Cortex of kidney (tissue), 1 donor: ENCODE measurements around the gene MYBPC2.
"Not testable (repeated sequence)": the region's sequence is repeated elsewhere in the genome, so short reads cannot be mapped to it uniquely, and the experiment has no call there.

Experiments used
- DNase-seq: peaks from one replicate; lab custom pipeline; 2025; lab: John Stamatoyannopoulos, UW

Gene MYBPC2

DNA sequence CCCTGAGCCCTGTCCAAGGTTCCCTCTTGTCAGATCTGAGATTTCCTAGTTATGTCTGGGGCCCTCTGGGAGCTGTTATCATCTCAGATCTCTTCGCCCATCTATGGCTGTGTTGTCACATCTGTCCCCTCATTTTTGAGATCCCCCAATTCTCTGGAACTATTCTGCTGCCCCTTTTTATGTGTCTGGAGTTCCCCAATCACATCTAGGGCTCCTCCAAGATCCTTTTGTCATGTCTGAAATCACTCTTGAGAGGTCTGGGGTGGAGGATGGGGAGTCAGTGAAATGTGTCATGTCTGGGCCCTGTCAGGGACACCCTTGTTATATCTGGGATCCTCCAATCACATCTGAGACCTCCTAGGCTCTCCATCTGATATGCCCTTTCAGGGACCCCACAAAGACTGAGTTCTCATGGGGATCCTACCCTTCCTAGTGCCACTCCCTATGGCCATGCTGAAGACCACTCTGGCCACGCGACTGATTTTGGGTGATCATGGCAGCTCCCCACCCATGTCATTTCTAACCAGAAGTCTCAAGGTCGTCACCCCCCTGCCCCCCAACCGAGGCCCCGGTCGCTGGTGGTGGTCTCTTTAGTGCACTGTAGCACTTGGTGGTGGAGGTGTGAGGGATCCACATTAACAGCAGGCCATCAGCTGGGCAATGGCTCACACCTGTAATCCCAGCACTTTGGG is 3.8 kb upstream of the MYBPC2 start:
- DNase-seq, result no peak

DNA sequence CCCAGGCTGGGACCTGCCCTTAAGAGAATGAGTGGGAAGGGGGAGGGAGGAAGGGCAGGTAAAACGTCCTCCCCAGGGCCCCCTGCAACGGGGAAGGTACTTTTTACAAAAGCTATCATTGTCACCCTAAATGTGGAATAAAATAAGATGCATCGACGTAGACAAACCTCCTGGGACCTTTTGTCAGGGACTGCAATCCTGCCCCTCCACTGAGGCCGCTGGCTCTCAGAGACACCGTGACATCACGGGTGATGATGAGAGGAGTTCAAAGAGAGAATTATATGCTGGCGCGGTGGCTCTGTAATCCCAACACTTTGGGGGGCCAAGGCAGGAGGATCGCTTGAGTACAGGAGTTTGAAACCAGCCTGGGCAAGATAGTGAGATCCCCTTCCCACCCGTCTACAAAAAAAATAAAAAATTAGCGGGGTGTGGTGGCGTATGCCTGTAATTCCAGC is 1.8 kb upstream of the MYBPC2 start:
- no peak for DNase-seq

- DNase-seq, result no peak
Measured at GRCh38 chr19:50431343-50432220, 1.1 kb upstream of the MYBPC2 start.

- DNase-seq, result no peak
Measured at GRCh38 chr19:50433201-50434180, 799 bp downstream of the MYBPC2 start.

DNA sequence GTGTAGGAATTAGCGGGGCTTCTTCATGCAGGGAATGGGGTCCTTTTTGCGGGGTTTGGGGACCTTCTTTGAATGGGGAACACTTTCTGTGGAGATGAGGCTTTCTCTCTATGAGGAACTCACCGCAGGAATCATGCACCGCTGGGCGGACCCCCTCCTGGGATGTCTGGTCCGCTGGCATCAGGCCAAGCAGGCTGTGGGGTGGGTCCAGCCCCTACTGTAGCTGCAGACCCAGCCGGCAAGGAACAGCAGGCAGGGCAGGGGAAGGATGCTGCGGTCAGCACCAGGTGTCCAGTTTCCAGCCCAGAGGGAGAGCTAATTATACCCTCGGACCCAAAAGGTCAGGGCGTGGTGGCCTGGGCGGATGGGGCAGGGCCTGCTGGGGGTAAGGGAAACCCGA is 1.8 kb downstream of the MYBPC2 start:
- no peak for DNase-seq

DNA sequence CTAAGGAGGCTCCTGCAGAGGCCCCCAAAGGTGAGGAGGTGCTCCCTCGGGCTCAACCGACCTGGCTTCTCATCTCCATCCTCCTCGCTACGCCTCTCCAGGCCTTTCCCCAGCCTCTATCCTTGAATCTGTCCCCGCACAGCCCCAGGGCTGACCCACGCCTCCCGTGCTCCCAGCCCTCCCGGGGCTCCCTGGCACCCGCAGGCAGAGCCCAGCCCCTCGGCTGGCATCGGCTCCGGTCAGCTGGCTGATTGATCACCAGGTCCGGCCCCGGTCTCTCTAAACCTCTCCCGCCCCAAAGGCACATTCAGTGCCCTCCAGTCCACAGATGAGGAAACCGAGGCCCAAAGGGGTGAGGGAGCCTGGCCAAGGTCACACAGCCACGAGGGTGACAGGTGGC is 2.5 kb downstream of the MYBPC2 start:
- DNase-seq, result no peak

DNA sequence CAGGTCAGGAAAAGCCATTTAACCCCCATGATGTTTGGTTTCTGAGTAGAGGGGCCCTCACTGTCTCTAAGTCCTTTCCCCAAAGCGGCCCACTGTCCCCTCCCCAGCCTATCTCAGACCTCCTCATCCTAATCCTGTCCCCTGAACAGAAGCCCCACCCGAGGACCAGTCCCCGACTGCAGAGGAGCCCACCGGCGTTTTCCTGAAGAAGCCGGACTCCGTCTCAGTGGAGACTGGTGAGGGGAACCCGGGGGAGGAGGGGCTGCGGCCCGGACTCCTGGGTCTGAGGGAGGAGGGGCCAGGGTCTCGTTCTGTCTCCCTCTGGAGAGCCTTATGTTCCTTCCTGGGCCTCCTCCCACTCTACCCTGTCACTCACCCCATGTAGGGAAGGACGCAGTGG is 2.9 kb downstream of the MYBPC2 start:
- DNase-seq, result no peak

DNA sequence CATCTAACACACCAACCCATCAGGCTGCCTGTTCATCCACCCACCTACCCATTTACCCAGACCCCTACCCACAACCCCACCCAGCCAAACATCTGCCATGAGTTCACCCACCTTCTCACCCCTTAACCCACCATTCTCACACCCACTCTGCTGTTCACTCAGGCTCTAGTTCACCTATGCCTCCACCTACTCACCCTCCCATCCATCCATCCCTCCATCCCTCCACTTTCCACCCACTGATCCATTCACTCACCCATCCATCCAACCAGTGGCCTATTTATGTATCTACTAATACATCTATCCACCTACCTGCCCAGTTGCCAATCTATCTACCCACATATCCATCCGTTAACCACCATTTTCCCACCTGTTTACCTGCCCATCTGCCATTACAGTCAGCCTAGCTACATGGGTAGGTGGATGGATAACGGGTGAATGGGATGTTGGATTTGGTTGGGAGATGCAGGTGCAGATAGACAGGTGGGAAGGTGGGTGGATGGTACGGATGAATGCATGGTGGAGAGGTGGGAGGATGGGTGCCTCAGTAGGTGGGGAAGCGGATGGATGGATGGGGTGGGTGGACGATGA is 5.3 kb downstream of the MYBPC2 start:
- DNase-seq, result no peak

GRCh38 chr19:50439130-50439529 is 6.4 kb downstream of the MYBPC2 start:
- not testable (repeated sequence) for DNase-seq

DNA sequence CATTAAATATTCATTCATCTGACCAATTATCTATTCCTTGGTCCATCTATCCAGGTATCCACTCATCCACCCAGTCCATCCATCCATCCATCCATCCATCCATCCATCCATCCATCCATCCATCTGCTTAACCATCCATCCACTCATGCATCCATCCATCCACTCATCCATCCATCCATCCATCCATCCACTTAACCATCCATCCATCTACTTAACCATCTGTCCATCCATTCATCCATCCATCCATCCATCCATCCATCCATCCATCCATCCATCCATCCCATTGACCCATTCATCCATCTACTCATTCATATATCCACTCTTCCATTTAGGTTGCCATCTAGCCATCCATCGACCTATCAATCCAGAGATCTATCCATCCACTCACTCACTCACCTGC is 11.4 kb downstream of the MYBPC2 start:
- DNase-seq, result no peak

GRCh38 chr19:50447053-50447452 is 14.4 kb downstream of the MYBPC2 start:
- no peak for DNase-seq

GRCh38 chr19:50447750-50448149 is 15.1 kb downstream of the MYBPC2 start:
- DNase-seq, result no peak

- DNase-seq, result no peak
Measured at GRCh38 chr19:50449236-50449899, 16.7 kb downstream of the MYBPC2 start.

- no peak for DNase-seq
Measured at GRCh38 chr19:50450369-50451222, 17.9 kb downstream of the MYBPC2 start.

DNA sequence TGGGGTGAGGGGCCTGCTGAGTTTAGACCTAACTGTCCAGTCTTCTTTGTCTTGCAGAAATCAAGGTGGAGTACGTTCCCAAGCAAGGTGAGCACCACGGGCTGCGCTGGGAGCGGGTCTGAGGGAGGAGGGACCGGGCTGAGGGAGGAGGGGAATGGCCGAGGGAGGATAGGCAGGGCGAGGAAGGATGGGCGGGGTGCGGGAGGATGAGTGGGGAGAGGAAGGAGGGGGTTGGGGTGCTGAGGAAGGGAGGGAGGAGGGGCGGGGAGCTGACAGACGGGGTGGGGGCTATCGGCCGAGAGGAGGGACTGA is 18.5 kb downstream of the MYBPC2 start:
- DNase-seq, result no peak

GRCh38 chr19:50453243-50453642 is 20.6 kb downstream of the MYBPC2 start:
- DNase-seq, result no peak

DNA sequence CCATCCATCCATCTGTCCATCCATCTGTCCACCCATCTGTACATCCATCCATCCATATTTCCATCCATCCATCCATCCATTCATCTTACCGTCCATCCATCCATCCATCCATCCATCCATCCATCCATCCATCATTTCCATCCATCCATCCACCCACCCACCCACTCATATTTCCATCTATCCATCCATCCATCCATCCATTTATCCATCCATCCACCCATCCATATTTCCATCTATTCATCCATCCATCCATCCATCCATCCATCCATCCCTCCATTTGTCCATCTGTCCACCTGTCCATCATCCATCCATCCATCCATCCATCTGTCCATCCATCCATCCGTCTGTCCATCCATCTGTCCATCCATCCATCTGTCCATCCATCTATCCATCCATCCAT is 23.3 kb downstream of the MYBPC2 start:
- DNase-seq, result no peak

DNA sequence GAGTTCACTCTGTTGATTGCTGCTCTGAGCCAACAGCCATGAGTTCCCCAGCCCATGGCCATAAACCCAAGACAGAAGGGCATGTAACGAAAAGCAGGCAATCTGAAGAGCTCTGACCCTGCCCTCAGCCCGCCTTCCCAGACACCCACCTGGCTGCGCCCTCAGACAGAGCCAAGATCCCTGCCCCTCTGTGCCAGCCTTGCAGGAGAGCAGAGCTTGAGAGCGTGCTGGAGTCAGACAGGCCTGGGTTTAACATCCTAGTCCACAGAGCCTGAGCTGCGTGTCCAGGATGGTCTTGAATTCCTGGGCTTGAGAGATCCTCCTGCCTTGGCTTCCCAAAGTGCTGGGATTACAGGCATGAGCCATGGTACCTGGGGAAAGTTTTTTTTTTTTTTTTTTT is 24.6 kb downstream of the MYBPC2 start:
- no peak for DNase-seq

DNA sequence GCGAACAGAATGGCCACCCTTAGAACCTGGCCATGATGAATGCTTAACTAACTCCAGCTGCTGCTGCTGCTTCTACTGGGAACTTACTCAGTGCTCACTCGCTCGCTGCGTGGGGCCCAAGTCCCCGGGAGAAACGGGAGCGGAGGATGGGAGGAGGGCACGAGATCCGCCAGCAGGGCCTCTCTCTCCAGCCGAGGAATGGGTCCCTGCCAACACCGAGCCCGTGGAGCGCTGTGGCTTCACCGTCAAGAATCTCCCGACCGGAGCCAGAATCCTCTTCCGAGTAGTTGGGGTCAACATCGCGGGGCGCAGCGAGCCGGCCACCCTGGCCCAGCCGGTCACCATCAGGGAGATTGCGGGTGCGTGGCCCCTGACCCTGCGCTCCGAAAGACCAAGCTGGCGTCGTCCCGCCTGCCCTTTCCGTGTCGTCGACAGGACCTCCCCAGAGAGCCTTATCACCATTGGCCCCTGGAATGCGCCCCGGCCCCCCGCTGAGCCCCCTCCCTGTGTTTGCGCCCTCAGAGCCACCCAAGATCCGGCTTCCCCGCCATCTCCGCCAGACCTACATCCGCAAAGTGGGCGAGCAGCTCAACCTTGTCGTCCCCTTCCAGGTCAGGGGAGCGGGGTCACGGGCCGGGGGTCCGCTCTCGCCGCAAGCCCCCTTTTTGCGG is 25.8 kb downstream of the MYBPC2 start:
- DNase-seq, result no peak

- DNase-seq, result no peak
Measured at GRCh38 chr19:50459067-50459456, 26.4 kb downstream of the MYBPC2 start.
